ENCODE results near the gene MCUB. TPM values are rescaled to one million over a fixed set of nuclear protein-coding genes. Genes with fewer than 3 reads are reported as not detected.

Gene MCUB
- total and polyA plus RNA-seq, 2 donors (not counting 3 experiments of a cell fraction or from before 2014, with no cell fraction given): 32.5 to 53.8 TPM

GRCh38 chr4:109615742-109616141 lies 55.7 kb downstream of the MCUB start:
- BruUV-seq (replicated peaks): no TSS peak
- Histone ChIP-seq H3K4me2 (ENCODE audit: insufficient read depth, low read length) (no peak overlapping the region), H3K27ac (ENCODE audit: insufficient read depth, low read depth, low read length) (no peak overlapping the region), H3K9ac (replicated peaks; ENCODE audit: extremely low read depth, insufficient read depth, low read length) (no peak overlapping the region), H3K27me3 (ENCODE audit: control insufficient read depth in 2 of 2, insufficient read depth in 2 of 2, low read length in 2 of 2) (no peaks in the 10 kb centered on the region), H3K36me3 (ENCODE audit: control insufficient read depth in 2 of 2, extremely low read depth in 1 of 2, insufficient read depth in 2 of 2, low read length in 2 of 2) (no peaks in the 10 kb centered on the region), H2AFZ (ENCODE audit: low read depth, low read length) (no peak overlapping the region), H3K9me3 (replicated peaks; ENCODE audit: control insufficient read depth, insufficient read depth, low read length) (no peaks in the 10 kb centered on the region), H3K79me2 (ENCODE audit: control insufficient read depth, insufficient read depth, low read length) (no peaks in the 10 kb centered on the region), H4K20me1 (replicated peaks; ENCODE audit: control insufficient read depth, extremely low read depth, insufficient read depth, low read length) (no peaks in the 10 kb centered on the region), H3K9me1 (replicated peaks; ENCODE audit: control insufficient read depth, extremely low read depth, insufficient read depth, low read length) (no peaks in the 10 kb centered on the region), H3K4me1 (ENCODE audit: control insufficient read depth, extremely low read depth, insufficient read depth, low read length) (peaks cover 4% of the 10 kb centered on the region), H3K4me3 (replicated peaks in 1 of 3; ENCODE audit: insufficient read depth in 1 of 3, low read depth in 1 of 3, low read length in 3 of 3) (no peak overlapping the region)
- ChIA-PET CTCF (interaction anchor here (1.1 kb wide), 1 partner anchor 17 kb away, joined by 3 read pairs; no protein-coding TSS in a partner anchor), POLR2A (no interaction called here)
- FAIRE-seq (no peak), DNase-seq (ENCODE audit: low read depth, low spot score) (no peak)
- dilution Hi-C loops (cut with MboI; ENCODE audit: extremely low pct_ligation_motif_present, low sequenced_read_pairs) (no loop called here), intact Hi-C loops (cut with micrococcal nuclease) (no loop called here)
- TF ChIP-seq MAX (IDR thresholded peaks at IDR 0.05; ENCODE audit: insufficient read depth, insufficient read length) (no peak), EZH2 (IDR thresholded peaks at IDR 0.05; ENCODE audit: borderline replicate concordance, low read depth, low read length, severe bottlenecking) (no peak), GATA2 (IDR thresholded peaks at IDR 0.05; ENCODE audit: insufficient read depth, insufficient read length, low read depth, low read length) (no peak), POLR2AphosphoS5 (IDR thresholded peaks at IDR 0.05; ENCODE audit: insufficient read depth, low read depth, low read length) (no peak), CTCF (IDR thresholded peaks at IDR 0.05; ENCODE audit: extremely low read depth in 1 of 2, insufficient read depth in 1 of 2, low read depth in 1 of 2, low read length in 2 of 2) (no peak)

- Histone ChIP-seq H3K9ac (replicated peaks; ENCODE audit: extremely low read depth, insufficient read depth, low read length) (no peak overlapping the region), H3K36me3 (ENCODE audit: control insufficient read depth in 2 of 2, extremely low read depth in 1 of 2, insufficient read depth in 2 of 2, low read length in 2 of 2) (no peaks in the 10 kb centered on the region), H3K4me2 (ENCODE audit: insufficient read depth, low read length) (no peak overlapping the region), H4K20me1 (replicated peaks; ENCODE audit: control insufficient read depth, extremely low read depth, insufficient read depth, low read length) (no peaks in the 10 kb centered on the region), H3K27me3 (ENCODE audit: control insufficient read depth in 2 of 2, insufficient read depth in 2 of 2, low read length in 2 of 2) (no peaks in the 10 kb centered on the region), H3K27ac (ENCODE audit: insufficient read depth, low read depth, low read length) (no peak overlapping the region), H3K9me3 (replicated peaks; ENCODE audit: control insufficient read depth, insufficient read depth, low read length) (no peaks in the 10 kb centered on the region), H3K9me1 (replicated peaks; ENCODE audit: control insufficient read depth, extremely low read depth, insufficient read depth, low read length) (no peaks in the 10 kb centered on the region), H3K4me3 (replicated peaks in 1 of 3; ENCODE audit: insufficient read depth in 1 of 3, low read depth in 1 of 3, low read length in 3 of 3) (no peak overlapping the region), H2AFZ (ENCODE audit: low read depth, low read length) (no peak overlapping the region), H3K4me1 (ENCODE audit: control insufficient read depth, extremely low read depth, insufficient read depth, low read length) (no peaks in the 10 kb centered on the region), H3K79me2 (ENCODE audit: control insufficient read depth, insufficient read depth, low read length) (no peaks in the 10 kb centered on the region)
- POLR2A ChIA-PET: no interaction called here
- intact Hi-C loops (cut with micrococcal nuclease): no loop called here
- no TSS peak for BruUV-seq (replicated peaks)
- CTCF ChIA-PET: interaction anchor here (0.6 to 1.1 kb wide), 2 partner anchors 17 to 92 kb away, joined by 3 read pairs; no protein-coding TSS in a partner anchor
- TF ChIP-seq FOS (IDR thresholded peaks at IDR 0.05; ENCODE audit: borderline replicate concordance, insufficient read depth, low read length) (no peak), CTCF (IDR thresholded peaks at IDR 0.05; ENCODE audit: extremely low read depth in 1 of 2, insufficient read depth in 1 of 2, low read depth in 1 of 2, low read length in 2 of 2) (no peak), EZH2 (IDR thresholded peaks at IDR 0.05; ENCODE audit: borderline replicate concordance, low read depth, low read length, severe bottlenecking) (no peak), MYC (IDR thresholded peaks at IDR 0.05; ENCODE audit: low read depth, low read length) (no peak), JUN (IDR thresholded peaks at IDR 0.05; ENCODE audit: borderline replicate concordance, insufficient read depth, insufficient read length, low read depth) (no peak), GATA2 (IDR thresholded peaks at IDR 0.05; ENCODE audit: insufficient read depth, insufficient read length, low read depth, low read length) (no peak), MAX (IDR thresholded peaks at IDR 0.05; ENCODE audit: insufficient read depth, insufficient read length) (no peak), POLR2AphosphoS5 (IDR thresholded peaks at IDR 0.05; ENCODE audit: insufficient read depth, low read depth, low read length) (no peak), POLR2A (IDR thresholded peaks at IDR 0.05; ENCODE audit: low read depth, low read length) (no peak)
- dilution Hi-C loops (cut with MboI; ENCODE audit: extremely low pct_ligation_motif_present, low sequenced_read_pairs): no loop called here
- DNase-seq (ENCODE audit: low read depth, low spot score): peak; percentile 12
- no peak for FAIRE-seq
These were observed 56.2 kb downstream of the MCUB start for GRCh38 chr4:109616243-109616642.

Data from endothelial cell of umbilical vein (primary cell).